Panc1 (cell line): ENCODE data around the gene ASXL1. TPM values are rescaled to one million over a fixed set of nuclear protein-coding genes. Genes with fewer than 3 reads are reported as not detected.

Experiments
- ATAC-seq: fragments of 200-7000 bp; cut with Tn5 transposase; 2 replicates; pipeline ENCODE4 v1.9.1; 2020; ENCODE audit warnings: mild to moderate bottlenecking, moderate library complexity
- BruUV-seq: library from RNA; stranded (reverse); fragments of 400-500 nt; replicated peaks from 2 replicates; lab custom pipeline; 2021; lab: Mats Ljungman, UMichigan
- CTCF ChIA-PET: fragments of 300-600 bp; sonication (Branson Sonifier 250); formaldehyde crosslinking; loops from one replicate; lab custom pipeline; 2022; ENCODE audit warnings: antibody characterized with exemption; lab: Charles Lee
- POLR2A ChIA-PET: fragments of 300-600 bp; sonication (Branson Sonifier 250); formaldehyde crosslinking; loops from one replicate; lab custom pipeline; 2022; ENCODE audit warnings: antibody characterized with exemption; lab: Charles Lee
- DNase-seq: peaks from one replicate; pipeline ENCODE4 v3.0.0-alpha.2; 2010; ENCODE audit warnings: low read depth, low spot score
- H3K27ac ChIP-seq: 2 replicates; pipeline ENCODE4 v1.5.1; 2011; ENCODE audit warnings: mild to moderate bottlenecking, low read length, inconsistent platforms
- H3K27me3 ChIP-seq: fragments of 200-500 bp; sonication (Bioruptor generic); 2 replicates; pipeline ENCODE4 v1.6.0; 2014; ENCODE audit warnings: low read length, inconsistent platforms; ENCODE audit not compliant: control insufficient read depth, insufficient read depth
- H3K36me3 ChIP-seq: fragments of 200-500 bp; sonication (Bioruptor generic); 2 replicates; pipeline ENCODE4 v1.5.1; 2014; ENCODE audit warnings: inconsistent platforms, mild to moderate bottlenecking, low read length, moderate library complexity; ENCODE audit not compliant: control insufficient read depth, insufficient read depth
- H3K4me1 ChIP-seq: 2 replicates; pipeline ENCODE4 v1.5.1; 2011; ENCODE audit warnings: inconsistent platforms, mild to moderate bottlenecking, low read length, moderate library complexity; ENCODE audit not compliant: control insufficient read depth, insufficient read depth
- H3K4me3 ChIP-seq, 2 experiments: 2 replicates each; pipeline ENCODE4 v1.5.1; 2011 to 2012; ENCODE audit warnings: low read depth in 2 of 2, low read length in 2 of 2, mild to moderate bottlenecking in 2 of 2, inconsistent platforms in 1 of 2, moderate library complexity in 1 of 2
- H3K9me3 ChIP-seq: fragments of 200-500 bp; sonication (Bioruptor generic); 2 replicates; pipeline ENCODE4 v1.5.1; 2014; ENCODE audit warnings: low read depth, mild to moderate bottlenecking, inconsistent platforms, low read length, moderate library complexity; ENCODE audit not compliant: control insufficient read depth, insufficient read depth
- CTCF ChIP-seq: fragments of 450-650 bp; IDR thresholded peaks from 2 replicates; pipeline ENCODE4 v1.5.1; 2017; ENCODE audit warnings: mild to moderate bottlenecking
- POLR2AphosphoS5 ChIP-seq: IDR thresholded peaks from 2 replicates; pipeline ENCODE4 v1.6.1; 2012; ENCODE audit warnings: mild to moderate bottlenecking, low read depth, low read length, moderate library complexity
- REST ChIP-seq, 2 experiments: IDR thresholded peaks; 2 replicates each; pipeline ENCODE4 v1.6.1; 2011 to 2012; ENCODE audit warnings: low read depth in 2 of 2, control low read depth in 1 of 2, low read length in 1 of 2, mild to moderate bottlenecking in 1 of 2, moderate library complexity in 1 of 2; ENCODE audit not compliant: insufficient read depth in 1 of 2
- SIN3A ChIP-seq: IDR thresholded peaks from 2 replicates; pipeline ENCODE4 v1.6.1; 2012; ENCODE audit warnings: low read depth, mild to moderate bottlenecking, low read length, moderate library complexity, borderline replicate concordance; ENCODE audit not compliant: insufficient read depth
- TCF7L2 ChIP-seq: IDR thresholded peaks from 2 replicates; pipeline ENCODE4 v1.6.1; 2011; ENCODE audit warnings: mild to moderate bottlenecking, low read depth, low read length, inconsistent platforms
- in situ Hi-C: cut with HindIII; loops from 2 replicates; pipeline ENCODE4 v1.10.0; 2016; ENCODE audit warnings: low sequenced_read_pairs, low pct_unique_long_range_greater_than_20kb
- intact Hi-C: fragments of 100-400 bp; cut with micrococcal nuclease; formaldehyde crosslinking; loops from one replicate; pipeline ENCODE4 v1.10.0; 2022; ENCODE audit not compliant: unreplicated experiment
- total RNA-seq: library from RNA; stranded (reverse); gene quantifications from one replicate; pipeline ENCODE4 v1.2.1, GENCODE V29; 2021; ENCODE audit not compliant: unreplicated experiment

The ASXL1 gene
- total RNA-seq, 1 experiment from 2014 or later, result 205 TPM

- POLR2A ChIA-PET, result interaction anchor here (0.7 kb wide), 1 partner anchor 53 kb away, joined by 3 read pairs; no protein-coding TSS in a partner anchor
- no peak overlapping the region for H3K27ac ChIP-seq
- ATAC-seq (no peak), DNase-seq (no peak)
- CTCF ChIA-PET, result interaction anchor here (0.7 kb wide), 1 partner anchor 10 kb away, joined by 3 read pairs; no protein-coding TSS in a partner anchor
- H3K4me3 ChIP-seq, result no peak overlapping the region
- H3K36me3 ChIP-seq, result no peaks in the 10 kb centered on the region
- peaks cover 13% of the 10 kb centered on the region for H3K4me1 ChIP-seq
- BruUV-seq, result no TSS peak
- TF ChIP-seq SIN3A (no peak), CTCF (no peak), REST (IDR thresholded peaks at IDR 0.05; ENCODE audit: insufficient read depth in 1 of 2, low read depth in 2 of 2, low read length in 1 of 2) (no peak), POLR2AphosphoS5 (no peak), TCF7L2 (no peak)
- H3K27me3 ChIP-seq, result no peaks in the 10 kb centered on the region
- in situ Hi-C loops, result no loop called here
- H3K9me3 ChIP-seq, result no peaks in the 10 kb centered on the region
- intact Hi-C loops, result no loop called here
These were observed 96.3 kb downstream of the ASXL1 start for GRCh38 chr20:32454164-32455145.

- no peak for DNase-seq
- ChIA-PET CTCF (interaction anchor here (0.7 kb wide), 1 partner anchor 11 kb away, joined by 3 read pairs; no protein-coding TSS in a partner anchor), POLR2A (interaction anchor here (0.7 kb wide), 1 partner anchor 54 kb away, joined by 3 read pairs; no protein-coding TSS in a partner anchor)
- intact Hi-C loops (no loop called here), in situ Hi-C loops (no loop called here)
- Histone ChIP-seq H3K4me3 (no peak overlapping the region), H3K4me1 (peaks cover 13% of the 10 kb centered on the region), H3K9me3 (no peaks in the 10 kb centered on the region), H3K27ac (no peak overlapping the region), H3K36me3 (no peaks in the 10 kb centered on the region), H3K27me3 (no peaks in the 10 kb centered on the region)
- ATAC-seq, result no peak
- TF ChIP-seq CTCF, result no peak
- no peak for TF ChIP-seq REST (IDR thresholded peaks at IDR 0.05; ENCODE audit: insufficient read depth in 1 of 2, low read depth in 2 of 2, low read length in 1 of 2)
- TF ChIP-seq SIN3A, result no peak
- no peak for TF ChIP-seq POLR2AphosphoS5
- TF ChIP-seq TCF7L2, result no peak
- BruUV-seq, result no TSS peak
These were observed 97.2 kb downstream of the ASXL1 start for GRCh38 chr20:32455171-32455900.
